ENCODE data around the gene ENDOV. TPM values are rescaled to one million over a fixed set of nuclear protein-coding genes. Genes with fewer than 3 reads are reported as not detected.

Gene ENDOV
- polyA plus RNA-seq, 1 donor (not counting 4 experiments of a cell fraction or from before 2014, with no cell fraction given), result 10.9 TPM

GRCh38 chr17:80438806-80439205 is 23.8 kb downstream of the ENDOV start:
- H3K4me3 ChIP-seq (ENCODE audit: control insufficient read depth in 2 of 3, extremely low read depth in 1 of 3, insufficient read depth in 2 of 3, low read depth in 1 of 3, low read length in 3 of 3), result no peak overlapping the region
- dilution Hi-C loops (cut with MboI; ENCODE audit: extremely low pct_ligation_motif_present, low sequenced_read_pairs), result no loop called here
- H3K4me2 ChIP-seq (ENCODE audit: control insufficient read depth, extremely low read depth, insufficient read depth, low read depth, low read length), result no peak overlapping the region
- H4K20me1 ChIP-seq (ENCODE audit: control insufficient read depth, extremely low read depth, insufficient read depth, low read length), result no peaks in the 10 kb centered on the region
- FAIRE-seq (no peak), DNase-seq (ENCODE audit: low read depth, low spot score) (no peak)
- H3K36me3 ChIP-seq (ENCODE audit: control insufficient read depth in 2 of 2, extremely low read depth in 1 of 2, insufficient read depth in 2 of 2, low read length in 2 of 2), result no peaks in the 10 kb centered on the region
- no peaks in the 10 kb centered on the region for H3K27me3 ChIP-seq (ENCODE audit: control insufficient read depth, extremely low read depth, insufficient read depth, low read length)
- H3K9me1 ChIP-seq (ENCODE audit: control insufficient read depth, extremely low read depth, insufficient read depth, low read length), result no peaks in the 10 kb centered on the region
- no peaks in the 10 kb centered on the region for H3K79me2 ChIP-seq (ENCODE audit: control insufficient read depth, insufficient read depth, low read length)
- H2AFZ ChIP-seq (ENCODE audit: control insufficient read depth, low read length), result no peak overlapping the region
- no peaks in the 10 kb centered on the region for H3K9me3 ChIP-seq (ENCODE audit: control insufficient read depth, low read depth, low read length)
- TF ChIP-seq CTCF (optimal IDR thresholded peaks at IDR 0.05 in 1 of 3, IDR thresholded peaks at IDR 0.05 in 1 of 3, conservative IDR thresholded peaks at IDR 0.05 in 1 of 3; ENCODE audit: extremely low read depth in 1 of 3, insufficient read depth in 2 of 3, low read length in 3 of 3), result no peak
- TF ChIP-seq EZH2 (IDR thresholded peaks at IDR 0.05; ENCODE audit: low read length), result no peak
- no peak overlapping the region for H3K9ac ChIP-seq (ENCODE audit: control insufficient read depth, extremely low read depth, insufficient read depth, low read length)
- H3K4me1 ChIP-seq (ENCODE audit: control insufficient read depth, extremely low read depth, insufficient read depth, low read length), result no peaks in the 10 kb centered on the region
- no peak overlapping the region for H3K27ac ChIP-seq (ENCODE audit: control insufficient read depth, insufficient read depth, low read length)

- Histone ChIP-seq H3K79me2 (ENCODE audit: control insufficient read depth, insufficient read depth, low read length) (no peaks in the 10 kb centered on the region), H3K27me3 (ENCODE audit: control insufficient read depth, extremely low read depth, insufficient read depth, low read length) (no peaks in the 10 kb centered on the region), H3K4me2 (ENCODE audit: control insufficient read depth, extremely low read depth, insufficient read depth, low read depth, low read length) (no peak overlapping the region), H3K4me3 (ENCODE audit: control insufficient read depth in 2 of 3, extremely low read depth in 1 of 3, insufficient read depth in 2 of 3, low read depth in 1 of 3, low read length in 3 of 3) (no peak overlapping the region), H3K4me1 (ENCODE audit: control insufficient read depth, extremely low read depth, insufficient read depth, low read length) (no peaks in the 10 kb centered on the region), H3K9ac (ENCODE audit: control insufficient read depth, extremely low read depth, insufficient read depth, low read length) (no peak overlapping the region), H3K9me1 (ENCODE audit: control insufficient read depth, extremely low read depth, insufficient read depth, low read length) (no peaks in the 10 kb centered on the region), H3K9me3 (ENCODE audit: control insufficient read depth, low read depth, low read length) (no peaks in the 10 kb centered on the region), H3K27ac (ENCODE audit: control insufficient read depth, insufficient read depth, low read length) (no peak overlapping the region), H2AFZ (ENCODE audit: control insufficient read depth, low read length) (no peak overlapping the region), H4K20me1 (ENCODE audit: control insufficient read depth, extremely low read depth, insufficient read depth, low read length) (no peaks in the 10 kb centered on the region), H3K36me3 (ENCODE audit: control insufficient read depth in 2 of 2, extremely low read depth in 1 of 2, insufficient read depth in 2 of 2, low read length in 2 of 2) (no peaks in the 10 kb centered on the region)
- no peak for TF ChIP-seq CTCF (optimal IDR thresholded peaks at IDR 0.05 in 1 of 3, IDR thresholded peaks at IDR 0.05 in 1 of 3, conservative IDR thresholded peaks at IDR 0.05 in 1 of 3; ENCODE audit: extremely low read depth in 1 of 3, insufficient read depth in 2 of 3, low read length in 3 of 3)
- TF ChIP-seq EZH2 (IDR thresholded peaks at IDR 0.05; ENCODE audit: low read length), result no peak
- dilution Hi-C loops (cut with MboI; ENCODE audit: extremely low pct_ligation_motif_present, low sequenced_read_pairs), result no loop called here
- FAIRE-seq (no peak), DNase-seq (ENCODE audit: low read depth, low spot score) (no peak)
Observed at GRCh38 chr17:80439499-80439898, 24.5 kb downstream of the ENDOV start.
